NCI-H2029 (cell line): ENCODE results near the gene ZNF724.

Experiments
- DNase-seq: peaks from one replicate; lab custom pipeline; 2025; lab: John Stamatoyannopoulos, UW

Gene ZNF724

GRCh38 chr19:23241419-23241818, 8.8 kb downstream of the ZNF724 start:
- no peak for DNase-seq

GRCh38 chr19:23222998-23223652, 27.1 kb downstream of the ZNF724 start:
- DNase-seq = no peak

- DNase-seq = no peak
Observed at GRCh38 chr19:23203841-23204344, 46.3 kb downstream of the ZNF724 start.

- no peak for DNase-seq
Observed at GRCh38 chr19:23190341-23190740, 59.9 kb downstream of the ZNF724 start.

- DNase-seq = no peak
Observed at GRCh38 chr19:23183251-23183650, 66.9 kb downstream of the ZNF724 start.
